ENCODE measurements around the gene RTKN2. TPM values are rescaled to one million over a fixed set of nuclear protein-coding genes. Genes with fewer than 3 reads are reported as not detected.
"Not testable (repeated sequence)": the region's sequence is repeated elsewhere in the genome, so short reads cannot be mapped to it uniquely, and the experiment has no call there.

RTKN2 gene
- total RNA-seq, 1 donor from 2014 or later = 7.5 TPM

- DNase-seq = no peak
These were observed 9.2 kb downstream of the RTKN2 start for GRCh38 chr10:62259456-62259855.

DNA sequence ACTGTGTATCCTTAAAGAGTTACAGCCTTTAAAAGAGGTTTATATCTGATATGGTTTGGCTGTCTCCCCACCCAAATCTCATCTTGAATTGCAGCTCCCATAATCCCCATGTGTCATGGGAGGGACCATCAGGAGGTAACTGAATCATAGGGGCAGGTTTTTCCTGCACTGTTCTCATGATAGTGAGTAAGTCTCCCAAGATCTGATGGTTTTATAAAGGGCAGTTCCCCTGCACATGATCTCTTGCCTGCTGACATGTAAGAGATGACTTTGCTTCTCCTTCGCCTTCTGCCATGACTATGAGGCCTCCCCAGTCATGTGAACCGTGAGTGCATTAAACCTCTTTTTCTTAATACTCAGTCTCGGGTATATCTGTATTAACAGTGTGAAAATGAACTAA lies 9.7 kb downstream of the RTKN2 start:
- no peak for DNase-seq

GRCh38 chr10:62253704-62254103 lies 14.9 kb downstream of the RTKN2 start:
- DNase-seq = no peak

GRCh38 chr10:62252051-62252450 lies 16.6 kb downstream of the RTKN2 start:
- DNase-seq = no peak

- DNase-seq = no peak
These were observed 17.9 kb downstream of the RTKN2 start for GRCh38 chr10:62250594-62251198.

GRCh38 chr10:62249957-62250356 lies 18.7 kb downstream of the RTKN2 start:
- no peak for DNase-seq

GRCh38 chr10:62248465-62248864 lies 20.2 kb downstream of the RTKN2 start:
- DNase-seq = no peak

DNA sequence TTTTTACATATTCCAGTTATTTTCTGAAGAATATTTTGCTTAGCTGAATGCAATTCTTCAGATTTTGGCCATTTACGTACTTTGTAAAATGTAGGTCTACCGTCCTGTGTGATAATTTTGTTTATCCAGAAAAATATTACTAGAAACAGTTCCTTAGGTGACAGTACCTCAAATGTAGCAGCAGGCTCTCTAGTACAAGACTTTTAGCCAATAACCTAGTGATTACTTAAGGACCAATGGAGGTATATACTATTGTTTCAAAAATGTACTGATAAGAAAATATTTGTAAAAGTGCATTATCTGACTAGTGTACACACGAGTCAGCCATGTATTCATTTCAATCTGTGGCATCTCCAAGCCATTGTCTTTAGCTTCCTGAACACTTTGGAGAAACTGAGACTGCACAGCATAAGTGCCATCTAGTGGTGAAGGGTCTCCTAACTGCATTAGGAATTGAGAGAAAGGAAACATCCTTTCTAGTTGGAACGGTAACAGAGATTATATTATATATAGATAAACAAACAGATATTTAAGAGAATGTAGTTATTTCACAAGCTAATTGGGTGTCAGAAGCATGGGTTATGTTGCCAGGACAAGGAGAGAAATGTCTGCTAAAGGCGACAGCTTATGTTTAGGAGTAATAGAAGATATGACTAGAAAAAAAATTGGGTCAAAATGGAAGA lies 23.7 kb downstream of the RTKN2 start:
- DNase-seq = no peak

- no peak for DNase-seq
These were observed 24.6 kb downstream of the RTKN2 start for GRCh38 chr10:62244088-62244487.

- no peak for DNase-seq
These were observed 25.0 kb downstream of the RTKN2 start for GRCh38 chr10:62243647-62243997.

DNA sequence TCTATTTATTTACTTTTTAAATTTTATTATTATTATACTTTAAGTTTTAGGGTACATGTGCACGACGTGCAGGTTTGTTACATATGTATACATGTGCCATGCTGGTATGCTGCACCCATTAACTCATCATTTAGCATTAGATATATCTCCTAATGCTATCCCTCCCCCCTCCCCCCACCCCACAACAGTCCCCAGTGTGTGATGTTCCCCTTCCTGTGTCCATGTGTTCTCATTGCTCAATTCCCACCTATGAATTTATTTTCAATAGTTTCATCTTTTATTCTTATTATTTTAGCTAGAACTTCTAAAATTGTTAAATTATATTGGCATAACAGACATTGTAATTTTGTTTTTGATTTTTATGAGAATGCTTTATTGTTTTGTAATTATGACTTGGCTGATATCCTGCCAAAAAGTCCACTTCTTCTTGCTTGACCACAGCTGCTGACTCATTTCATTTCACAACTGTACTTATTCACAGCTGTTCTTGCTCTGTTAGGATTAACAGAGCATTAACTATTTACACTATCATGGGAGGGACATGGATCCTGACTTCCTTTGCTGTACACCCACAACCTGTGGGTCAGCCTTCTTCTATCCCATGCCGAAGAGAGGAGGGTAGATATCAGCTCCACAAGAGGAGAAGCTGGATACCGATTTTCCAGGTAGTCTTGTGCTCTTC lies 25.5 kb downstream of the RTKN2 start:
- not testable (repeated sequence) for DNase-seq

DNA sequence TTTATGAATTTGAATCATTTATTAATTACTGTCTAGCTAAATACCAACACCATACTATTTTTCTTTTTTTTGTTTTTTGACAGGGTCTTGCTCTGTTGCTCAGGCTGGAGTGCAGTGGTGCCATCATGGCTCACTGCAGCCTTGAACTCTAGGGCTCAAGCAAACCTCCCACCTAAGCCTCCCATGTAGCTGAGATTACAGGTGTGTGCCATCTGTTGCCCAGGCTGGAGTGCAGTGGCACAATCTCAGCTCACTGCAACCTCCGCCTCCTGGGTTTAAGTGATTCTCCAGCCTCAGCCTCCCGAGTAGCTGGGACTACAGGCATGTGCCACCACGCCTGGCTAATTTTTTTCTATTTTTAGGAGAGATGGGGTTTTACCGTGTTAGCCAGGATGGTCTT lies 27.1 kb downstream of the RTKN2 start:
- not testable (repeated sequence) for DNase-seq

- DNase-seq = no peak
These were observed 28.6 kb downstream of the RTKN2 start for GRCh38 chr10:62239994-62240393.

- DNase-seq = no peak
These were observed 29.8 kb downstream of the RTKN2 start for GRCh38 chr10:62238880-62239279.

GRCh38 chr10:62237966-62238365 lies 30.7 kb downstream of the RTKN2 start:
- no peak for DNase-seq

DNA sequence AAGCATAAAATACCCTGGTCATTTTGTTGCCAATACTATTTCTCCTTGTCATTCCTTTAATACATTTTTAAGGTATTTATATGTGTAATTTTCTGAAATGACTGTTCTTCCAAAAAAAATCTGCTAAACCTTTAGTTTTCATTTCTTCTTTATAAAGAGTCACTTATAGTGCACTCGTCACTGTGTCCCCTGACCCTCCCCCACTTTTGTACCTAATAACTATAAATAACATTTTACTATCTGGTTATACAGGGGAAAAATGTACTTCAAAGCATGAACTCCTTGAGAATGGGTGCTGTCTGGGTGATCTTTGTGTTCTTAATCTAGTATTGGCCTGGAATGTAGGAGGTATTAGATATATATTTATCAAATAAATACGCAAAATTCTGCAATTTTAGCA lies 31.1 kb downstream of the RTKN2 start:
- DNase-seq = no peak

DNA sequence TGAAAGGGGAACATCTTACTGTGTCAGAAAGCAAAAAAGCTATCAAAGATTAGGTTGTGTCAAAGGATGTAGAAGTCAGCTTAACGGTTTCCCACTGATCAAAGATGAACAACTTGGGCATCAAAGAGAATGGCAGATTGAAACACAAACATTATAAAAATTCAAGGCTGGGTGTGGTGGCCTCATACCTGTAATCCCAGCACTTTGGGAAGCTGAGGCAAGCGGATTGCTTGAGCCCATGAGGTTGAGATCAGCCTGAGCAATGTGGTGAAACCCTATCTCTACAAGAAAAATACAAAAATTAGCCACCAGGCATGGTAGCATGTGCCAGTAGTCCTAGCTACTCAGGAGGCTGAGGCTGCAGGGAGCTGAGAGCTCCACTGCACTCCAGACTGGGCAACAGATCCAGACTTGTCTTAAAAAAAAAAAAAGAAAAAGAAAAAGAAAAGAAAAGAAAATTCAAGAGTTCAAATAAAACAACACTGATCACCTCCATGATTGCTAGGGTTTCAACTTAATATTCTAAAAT lies 34.5 kb downstream of the RTKN2 start:
- no peak for DNase-seq

- DNase-seq = no peak
These were observed 35.1 kb downstream of the RTKN2 start for GRCh38 chr10:62233356-62234076.

GRCh38 chr10:62231805-62232204 lies 36.8 kb downstream of the RTKN2 start:
- DNase-seq = no peak

DNA sequence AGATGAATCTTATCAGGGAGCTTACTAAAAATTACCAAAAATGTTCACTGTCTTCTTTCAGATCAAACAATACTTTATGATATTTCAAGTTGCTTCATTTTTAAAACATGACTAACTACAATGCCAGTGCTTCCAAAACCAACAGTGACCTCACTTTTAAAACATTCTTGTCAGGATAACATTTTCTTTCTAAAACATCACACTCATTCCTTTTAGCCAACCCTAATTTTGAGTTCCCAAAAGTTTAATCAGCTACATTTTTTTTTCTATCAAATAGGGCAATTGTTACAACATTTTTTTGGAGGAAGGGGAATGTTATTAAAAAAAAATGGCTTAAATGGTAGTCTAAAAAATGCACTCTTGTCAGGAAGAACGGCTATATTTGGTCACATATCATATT lies 37.3 kb downstream of the RTKN2 start:
- DNase-seq = no peak

DNA sequence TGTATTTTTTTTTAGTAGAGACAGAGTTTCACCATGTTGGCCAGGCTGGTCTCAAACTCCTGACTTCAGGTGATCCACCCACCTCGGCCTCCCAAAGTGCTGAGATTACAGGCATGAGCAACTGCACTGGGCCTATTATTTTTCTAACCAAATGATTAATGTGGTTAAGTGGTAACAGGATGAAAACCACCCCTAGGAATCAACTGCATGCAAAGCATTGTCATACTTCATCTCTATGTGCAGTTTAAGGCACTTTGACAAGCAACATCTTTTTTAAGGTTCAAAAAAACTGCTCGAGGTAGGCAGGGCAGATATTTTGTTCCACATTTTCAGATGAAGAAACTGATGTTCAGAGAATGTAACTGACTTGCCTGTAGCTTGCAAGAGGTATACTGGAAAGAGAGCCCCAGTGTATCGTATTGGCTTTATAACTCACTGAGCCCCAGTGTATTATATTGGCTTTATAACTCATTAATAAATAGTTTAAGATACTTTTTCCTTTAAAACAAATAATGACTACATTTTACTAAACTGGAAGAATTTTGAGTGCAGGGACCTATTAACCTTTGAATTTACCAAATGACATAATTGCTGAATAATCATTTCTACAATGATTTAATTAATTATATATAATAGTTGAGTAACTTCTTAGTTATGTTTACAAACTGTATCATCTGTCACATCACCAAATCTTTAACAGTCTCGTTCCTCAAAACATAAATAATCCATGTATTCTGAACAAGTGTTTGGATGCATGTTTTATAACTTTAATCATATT lies 38.1 kb downstream of the RTKN2 start:
- no peak for DNase-seq

GRCh38 chr10:62225362-62225761 lies 43.3 kb downstream of the RTKN2 start:
- no peak for DNase-seq
